Heart left ventricle (tissue), 13 donors: Measurements from ENCODE around the gene DPH1.

ENCODE experiments used
- POLR2A ChIP-seq, 2 donors: fragments of 450-650 bp; IDR thresholded peaks; one replicate each; pipeline ENCODE4 v1.6.1; 2017; ENCODE audit warnings: antibody characterized with exemption in 2 of 2, mild to moderate bottlenecking in 2 of 2, moderate library complexity in 2 of 2
- TF ChIP-seq, protein P1 (sequence below), 12 donors: fragments of 200-600 bp; sonication (generic) in 4 of 12; IDR thresholded peaks; one replicate each; pipeline versions ENCODE4 v1.5.0 to v1.8.0; 2018 to 2022; ENCODE audit warnings: antibody characterized with exemption in 12 of 12, mild to moderate bottlenecking in 5 of 12
- donor health status: ischemic (EF 13 %, LVEDD 7.1; RV severe dilation, severe dysfunction).
- donor health status: DM: no; HTN: yes; CAD: no.
- donor health status: DM: no; HTN: no; CAD: no.
- donor health status: ischemic (EF 25% LVEDD 6.9; RV normal size, moderate dysfunction).
- donor health status: ischemic (EF 25% LVEDD 5.7; RV mildly dilated, moderate dysfunction).
- donor health status: ischemic (EF 35%, LVEDD 5.7; RV mildly dilated, moderate dysfunction).
- donor health status: nonischemic (EF 11% LVEDD 7.7; RV severe dilation, severe dysfunction).
- donor health status: DM: yes; HTN: yes; CAD: no.
- donor health status: PGD.
- donor health status: ischemic (EF 29% LVEDD 5.4; RV normal size, mild dysfunction).
- donor health status: nonischemic (EF 23%, LVEDD 6.1; RV moderate dilation, normal function).

DNA sequence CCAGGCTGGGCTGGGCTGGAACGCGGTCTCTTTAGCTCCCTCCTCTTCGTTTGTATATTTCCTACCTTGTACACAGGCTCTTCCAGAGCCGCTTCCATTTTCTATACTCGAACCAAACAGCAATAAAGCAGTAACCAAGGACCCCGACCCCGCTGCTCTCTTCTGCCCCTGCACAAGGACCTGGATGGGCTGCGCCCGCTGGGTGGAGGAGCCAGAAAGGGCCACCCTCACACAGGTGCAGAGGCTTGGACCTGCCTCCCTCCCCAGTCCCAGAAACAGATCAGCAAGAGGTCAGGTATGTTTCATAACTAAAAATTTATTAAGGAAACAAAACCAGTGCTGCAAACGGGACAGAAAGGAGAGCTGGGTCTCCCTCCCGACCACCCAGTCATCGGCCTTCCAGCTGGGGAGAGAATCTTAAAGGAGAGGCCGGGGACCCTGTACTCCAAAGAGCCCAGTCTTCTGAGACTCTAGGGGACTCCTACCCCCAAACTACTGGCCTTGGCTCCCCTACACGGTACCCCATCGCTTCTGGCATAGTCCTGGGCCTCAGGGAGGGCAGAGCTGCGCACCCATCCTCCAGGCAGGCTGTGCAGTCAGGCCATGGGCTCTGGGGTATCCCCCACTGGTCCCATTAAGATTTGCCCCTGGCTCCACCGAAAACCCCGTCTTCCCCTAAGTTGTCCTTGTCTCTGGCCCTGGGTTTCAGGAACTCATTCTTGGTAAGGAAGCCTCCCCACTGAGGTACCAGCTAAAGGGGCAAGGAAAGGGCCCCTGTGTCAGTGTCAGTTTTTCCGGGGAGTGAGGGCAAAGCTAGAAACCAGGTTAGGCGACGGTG is 29.8 kb downstream of the DPH1 start:
- TF ChIP-seq, protein P1, sequence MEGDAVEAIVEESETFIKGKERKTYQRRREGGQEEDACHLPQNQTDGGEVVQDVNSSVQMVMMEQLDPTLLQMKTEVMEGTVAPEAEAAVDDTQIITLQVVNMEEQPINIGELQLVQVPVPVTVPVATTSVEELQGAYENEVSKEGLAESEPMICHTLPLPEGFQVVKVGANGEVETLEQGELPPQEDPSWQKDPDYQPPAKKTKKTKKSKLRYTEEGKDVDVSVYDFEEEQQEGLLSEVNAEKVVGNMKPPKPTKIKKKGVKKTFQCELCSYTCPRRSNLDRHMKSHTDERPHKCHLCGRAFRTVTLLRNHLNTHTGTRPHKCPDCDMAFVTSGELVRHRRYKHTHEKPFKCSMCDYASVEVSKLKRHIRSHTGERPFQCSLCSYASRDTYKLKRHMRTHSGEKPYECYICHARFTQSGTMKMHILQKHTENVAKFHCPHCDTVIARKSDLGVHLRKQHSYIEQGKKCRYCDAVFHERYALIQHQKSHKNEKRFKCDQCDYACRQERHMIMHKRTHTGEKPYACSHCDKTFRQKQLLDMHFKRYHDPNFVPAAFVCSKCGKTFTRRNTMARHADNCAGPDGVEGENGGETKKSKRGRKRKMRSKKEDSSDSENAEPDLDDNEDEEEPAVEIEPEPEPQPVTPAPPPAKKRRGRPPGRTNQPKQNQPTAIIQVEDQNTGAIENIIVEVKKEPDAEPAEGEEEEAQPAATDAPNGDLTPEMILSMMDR (IDR thresholded peaks at IDR 0.05): no peak
- TF ChIP-seq POLR2A (IDR thresholded peaks at IDR 0.05): no peak
